IPS-20b (cell line): ENCODE data around the gene SUSD6.
"Not testable (repeated sequence)": the region's sequence is repeated elsewhere in the genome, so short reads cannot be mapped to it uniquely, and the experiment has no call there.

ENCODE experiments used
- H3K27ac ChIP-seq: one replicate; pipeline ENCODE4 v1.5.1; 2013; ENCODE audit warnings: low read length
- H3K27me3 ChIP-seq: 2 replicates; pipeline ENCODE4 v1.6.1; 2013; ENCODE audit warnings: mild to moderate bottlenecking, low read length, inconsistent platforms; ENCODE audit not compliant: insufficient read depth
- H3K36me3 ChIP-seq: 2 replicates; pipeline ENCODE4 v1.6.1; 2013; ENCODE audit warnings: low read depth, mild to moderate bottlenecking, inconsistent platforms, low read length, moderate library complexity; ENCODE audit not compliant: insufficient read depth
- H3K4me1 ChIP-seq: 2 replicates; pipeline ENCODE4 v1.6.1; 2013; ENCODE audit warnings: mild to moderate bottlenecking, control low read depth, inconsistent platforms, low read length, moderate library complexity; ENCODE audit not compliant: insufficient read depth
- H3K4me3 ChIP-seq: 2 replicates; pipeline ENCODE4 v1.5.1; 2013; ENCODE audit warnings: mild to moderate bottlenecking, low read length, inconsistent platforms
- H3K9ac ChIP-seq: 2 replicates; pipeline ENCODE4 v1.6.1; 2013; ENCODE audit warnings: low read depth, mild to moderate bottlenecking, inconsistent platforms, low read length, moderate library complexity
- H3K9me3 ChIP-seq: 2 replicates; pipeline ENCODE4 v1.6.1; 2013; ENCODE audit warnings: mild to moderate bottlenecking, low read depth, low read length, inconsistent platforms; ENCODE audit not compliant: insufficient read depth

Gene SUSD6

GRCh38 chr14:69712599-69713088 lies 101.2 kb downstream of the SUSD6 start:
- Histone ChIP-seq H3K4me3 (peak overlapping the region; percentile 38; the same call in 1 of the 2 replicates), H3K9me3 (no peaks in the 10 kb centered on the region), H3K36me3 (no peaks in the 10 kb centered on the region), H3K4me1 (peaks cover 26% of the 10 kb centered on the region), H3K27ac (peak overlapping the region; percentile 9), H3K27me3 (no peaks in the 10 kb centered on the region), H3K9ac (peak overlapping the region; percentile 56; the same call in 1 of the 2 replicates)

DNA sequence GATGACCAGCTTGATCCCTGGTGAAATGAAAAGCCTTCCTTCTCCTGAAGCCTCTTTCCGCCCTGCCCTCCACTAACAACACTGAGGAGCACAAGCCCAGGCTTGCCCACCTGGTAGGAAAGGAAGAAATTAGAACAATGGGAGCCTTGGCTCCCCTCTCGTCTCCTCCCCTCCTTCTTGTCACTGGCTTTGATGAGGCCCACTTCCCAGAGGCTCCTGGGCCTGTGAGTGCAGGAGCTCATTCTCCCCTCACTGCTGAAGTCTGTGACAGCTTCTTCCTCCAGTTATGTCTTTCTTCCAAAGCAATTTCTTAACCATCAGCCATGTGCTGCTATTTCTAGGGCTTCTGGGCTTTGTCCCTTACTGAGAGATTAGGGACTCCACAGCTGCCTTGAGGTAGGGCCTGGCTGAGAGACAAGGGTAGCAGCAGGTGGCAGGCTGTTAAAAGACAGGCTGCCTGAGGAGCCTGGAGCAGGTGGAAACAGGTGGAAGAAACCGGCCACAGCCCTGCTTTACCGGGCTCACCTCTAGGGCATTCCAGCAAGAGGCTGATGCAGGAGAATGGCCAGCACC lies 101.9 kb downstream of the SUSD6 start:
- H3K27ac ChIP-seq = peak overlapping the region; percentile 9
- H3K9ac ChIP-seq = peak overlapping the region; percentile 56; the same call in 1 of the 2 replicates
- no peaks in the 10 kb centered on the region for H3K9me3 ChIP-seq
- H3K36me3 ChIP-seq = no peaks in the 10 kb centered on the region
- H3K27me3 ChIP-seq = no peaks in the 10 kb centered on the region
- peak overlapping the region; percentile 38; the same call in 1 of the 2 replicates for H3K4me3 ChIP-seq
- peaks cover 26% of the 10 kb centered on the region for H3K4me1 ChIP-seq

DNA sequence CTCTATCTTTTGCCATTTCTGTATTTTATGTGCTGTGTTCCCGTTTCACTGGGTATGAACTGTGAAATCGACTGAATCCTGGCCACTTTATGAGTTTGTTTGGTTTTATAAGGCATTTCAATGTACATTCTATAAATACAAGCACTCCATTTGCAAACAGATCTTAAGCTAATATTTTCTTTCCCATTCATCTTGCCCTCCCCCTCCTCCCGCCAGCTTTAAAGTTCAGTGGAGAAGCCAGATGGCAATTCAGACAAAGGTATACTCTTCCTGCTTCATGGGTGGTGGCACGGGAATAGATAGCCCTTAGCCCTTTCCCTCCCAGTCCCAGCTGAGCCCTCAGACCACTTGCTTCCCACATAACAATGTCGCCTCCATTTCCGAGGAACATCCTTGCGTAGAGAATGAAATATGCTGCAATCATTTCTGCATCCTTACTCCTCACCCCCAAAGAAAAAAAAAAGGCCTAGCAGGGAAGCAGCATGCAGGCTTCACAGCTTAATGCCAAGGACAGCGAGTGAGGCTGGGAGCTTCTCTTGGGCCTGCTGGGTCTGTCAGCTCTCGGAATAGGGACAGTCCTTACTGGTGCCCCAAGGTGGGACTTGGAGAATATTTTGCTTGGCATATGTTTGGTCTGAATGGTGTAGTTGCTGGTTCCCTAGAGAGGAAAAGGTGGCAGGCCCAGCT lies 102.7 kb downstream of the SUSD6 start:
- H3K27ac ChIP-seq = no peak overlapping the region
- H3K27me3 ChIP-seq = no peaks in the 10 kb centered on the region
- H3K9ac ChIP-seq = peak overlapping the region; percentile 56; the same call in 1 of the 2 replicates
- H3K4me3 ChIP-seq = no peak overlapping the region
- no peaks in the 10 kb centered on the region for H3K36me3 ChIP-seq
- no peaks in the 10 kb centered on the region for H3K9me3 ChIP-seq
- peaks cover 26% of the 10 kb centered on the region for H3K4me1 ChIP-seq

- H3K4me1 ChIP-seq = peaks cover 34% of the 10 kb centered on the region
- H3K36me3 ChIP-seq = no peaks in the 10 kb centered on the region
- H3K4me3 ChIP-seq = no peak overlapping the region
- no peak overlapping the region for H3K27ac ChIP-seq
- H3K9me3 ChIP-seq = no peaks in the 10 kb centered on the region
- no peak overlapping the region for H3K9ac ChIP-seq
- H3K27me3 ChIP-seq = no peaks in the 10 kb centered on the region
Observed at GRCh38 chr14:69715725-69716477, 104.5 kb downstream of the SUSD6 start.

DNA sequence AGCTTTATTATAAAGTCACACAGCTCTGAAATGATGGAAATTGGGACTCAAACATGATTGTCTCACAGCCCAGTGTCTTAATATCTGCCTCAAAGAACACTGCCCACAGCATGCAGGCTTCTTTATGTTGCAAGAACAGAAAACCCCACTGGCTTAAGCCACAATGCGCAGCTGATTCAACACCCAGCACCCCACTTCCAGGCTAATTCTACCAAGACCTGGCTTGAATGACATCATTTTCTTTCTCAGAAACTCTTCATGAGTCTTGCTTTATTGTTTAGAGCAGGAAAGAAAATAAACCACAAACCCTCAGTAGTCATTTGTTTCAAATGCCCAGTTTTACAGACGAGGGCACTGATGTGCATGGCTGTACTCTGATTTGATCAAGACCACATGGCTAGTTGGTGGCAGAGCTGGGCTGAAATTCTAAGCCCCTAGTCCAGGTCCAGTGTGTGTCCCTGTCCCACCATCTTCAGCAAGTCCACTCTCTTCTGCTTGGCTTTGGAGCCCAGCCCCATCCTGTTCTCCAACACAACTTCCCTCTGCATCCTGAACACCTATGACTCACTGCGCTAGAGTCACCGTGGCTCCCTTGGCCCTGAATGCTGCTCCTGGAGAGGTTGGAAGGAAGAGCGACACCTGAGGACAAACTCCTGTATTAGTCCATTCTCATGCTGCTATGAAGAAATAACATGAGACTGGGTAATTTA lies 105.2 kb downstream of the SUSD6 start:
- Histone ChIP-seq H3K4me3 (no peak overlapping the region), H3K4me1 (peaks cover 34% of the 10 kb centered on the region), H3K9me3 (no peaks in the 10 kb centered on the region), H3K36me3 (no peaks in the 10 kb centered on the region), H3K27ac (no peak overlapping the region), H3K27me3 (no peaks in the 10 kb centered on the region), H3K9ac (no peak overlapping the region)

- not testable (repeated sequence) for H3K27ac ChIP-seq, H3K9ac ChIP-seq, H3K36me3 ChIP-seq
Observed at GRCh38 chr14:69718614-69719013, 107.2 kb downstream of the SUSD6 start.

DNA sequence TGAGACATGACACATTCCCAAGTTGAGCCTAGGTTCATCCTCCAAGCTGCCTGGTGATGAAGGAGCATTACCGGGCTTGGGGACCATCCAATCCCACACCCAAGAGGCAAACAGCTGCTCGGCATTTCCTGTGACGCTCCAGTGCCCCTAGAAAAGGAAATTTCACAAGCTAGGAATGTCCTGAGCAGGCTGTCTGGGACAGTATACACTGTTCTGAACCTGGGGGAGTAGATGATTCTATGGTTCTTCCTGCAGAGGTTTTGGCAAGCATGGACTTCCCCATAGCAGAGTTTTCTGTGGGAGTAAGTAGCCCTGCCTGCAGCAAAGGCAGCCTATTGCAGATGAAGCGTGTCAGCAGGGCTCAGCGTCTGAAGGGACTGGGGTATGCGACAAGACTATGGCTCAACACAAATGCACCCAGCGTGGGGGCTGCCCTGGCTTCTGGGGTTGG lies 108.1 kb downstream of the SUSD6 start:
- H3K27ac ChIP-seq = no peak overlapping the region
- H3K36me3 ChIP-seq = no peaks in the 10 kb centered on the region
- H3K4me1 ChIP-seq = peaks cover 10% of the 10 kb centered on the region
- H3K9ac ChIP-seq = no peak overlapping the region
- H3K9me3 ChIP-seq = no peaks in the 10 kb centered on the region
- no peak overlapping the region for H3K4me3 ChIP-seq
- no peaks in the 10 kb centered on the region for H3K27me3 ChIP-seq

More at GRCh38 chr14:69718614-69719013, 107.2 kb downstream of the SUSD6 start:
- H3K4me3 ChIP-seq, H3K9me3 ChIP-seq, H3K27me3 ChIP-seq: not testable (repeated sequence)
- peaks cover 19% of the 10 kb centered on the region for H3K4me1 ChIP-seq

DNA sequence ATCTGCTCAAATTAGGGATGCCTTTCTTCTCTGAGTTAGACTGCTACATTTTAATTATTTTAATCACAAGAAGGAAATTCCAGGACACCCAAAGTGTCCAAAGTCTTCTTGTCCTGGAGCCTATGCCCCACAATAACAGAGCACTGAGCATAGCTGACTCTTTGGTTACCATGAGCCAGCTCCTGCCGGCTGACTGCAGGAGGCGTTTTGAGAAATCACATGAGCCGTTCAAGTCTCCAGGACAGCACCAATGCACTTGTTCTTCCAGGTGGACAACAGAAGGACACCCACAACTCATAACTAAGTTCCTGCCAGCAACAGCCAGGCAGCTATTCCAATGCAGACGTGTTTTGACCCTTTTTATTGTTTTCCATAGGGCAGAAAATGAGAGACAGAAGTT lies 109.5 kb downstream of the SUSD6 start:
- Histone ChIP-seq H3K9ac (no peak overlapping the region), H3K4me1 (peaks cover 8% of the 10 kb centered on the region; the same call in 1 of the 2 replicates), H3K27me3 (peaks cover 12% of the 10 kb centered on the region), H3K36me3 (no peaks in the 10 kb centered on the region), H3K27ac (no peak overlapping the region), H3K4me3 (no peak overlapping the region), H3K9me3 (no peaks in the 10 kb centered on the region)

DNA sequence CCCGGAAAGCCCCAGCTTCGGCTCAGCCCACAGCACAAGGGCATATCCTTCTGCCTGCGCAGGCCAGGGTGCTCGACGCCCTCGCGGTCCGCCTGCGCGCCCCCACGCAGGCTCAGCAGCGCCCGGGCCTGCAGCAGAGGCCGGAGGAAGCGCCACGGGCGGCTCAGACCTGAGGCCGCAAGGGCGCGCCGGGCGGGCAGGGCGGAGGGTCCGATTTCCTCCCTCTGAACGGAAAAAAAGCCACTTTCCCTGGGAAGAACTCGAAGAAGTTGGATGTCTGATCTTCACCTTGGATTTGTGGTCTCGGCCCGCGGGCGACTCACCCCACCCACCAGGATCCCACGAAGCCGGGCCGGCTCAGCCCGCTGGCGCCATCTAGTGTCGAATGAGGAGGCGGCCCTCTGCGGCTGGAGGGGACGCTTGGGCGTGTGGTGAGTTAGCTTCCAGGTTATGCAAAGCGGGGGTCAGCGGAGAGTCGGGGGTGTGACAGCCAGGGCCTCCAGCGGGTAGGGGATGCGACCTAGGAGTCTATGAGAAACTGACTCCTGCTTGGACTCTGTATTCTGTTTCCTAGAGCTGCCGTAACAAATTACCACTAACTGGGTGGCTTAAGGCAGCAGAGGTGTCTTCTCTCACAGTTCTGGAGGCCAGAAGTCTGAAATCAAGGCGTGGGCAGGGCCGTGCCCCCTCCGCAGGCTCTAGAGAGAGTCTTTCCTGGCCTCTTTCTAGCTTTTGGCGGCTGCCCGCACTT lies 115.5 kb downstream of the SUSD6 start:
- peaks cover 24% of the 10 kb centered on the region for H3K27me3 ChIP-seq
- no peaks in the 10 kb centered on the region for H3K36me3 ChIP-seq
- no peak overlapping the region for H3K9ac ChIP-seq
- H3K4me1 ChIP-seq = no peaks in the 10 kb centered on the region
- no peak overlapping the region for H3K27ac ChIP-seq
- H3K4me3 ChIP-seq = peak overlapping the region; percentile 60; the same call in 1 of the 2 replicates
- H3K9me3 ChIP-seq = no peaks in the 10 kb centered on the region

DNA sequence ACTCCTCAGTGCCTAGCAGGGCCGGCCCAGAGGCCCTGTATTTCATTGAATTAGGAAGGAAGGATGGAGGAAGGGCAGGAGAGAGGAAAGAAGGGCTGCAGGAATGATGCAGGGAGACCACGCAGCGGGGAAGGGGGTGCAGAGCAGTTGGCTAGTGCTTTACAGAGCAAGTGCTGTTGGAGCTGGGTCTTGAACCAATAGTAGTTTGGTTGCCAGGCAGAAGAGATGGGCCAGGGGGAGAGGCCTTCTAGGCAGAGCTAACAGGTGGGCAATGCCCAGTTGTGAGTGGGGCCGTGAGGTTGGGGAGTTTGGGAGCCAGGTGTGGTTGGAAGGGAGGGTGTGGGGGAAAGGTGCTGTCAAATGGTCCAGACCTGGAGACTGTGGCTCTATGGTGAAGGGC lies 116.5 kb downstream of the SUSD6 start:
- Histone ChIP-seq H3K27ac (no peak overlapping the region), H3K9me3 (no peaks in the 10 kb centered on the region), H3K4me3 (no peak overlapping the region), H3K27me3 (peaks cover 24% of the 10 kb centered on the region), H3K36me3 (no peaks in the 10 kb centered on the region), H3K4me1 (no peaks in the 10 kb centered on the region), H3K9ac (no peak overlapping the region)
